ENCODE measurements around the gene ACVRL1. TPM values are rescaled to one million over a fixed set of nuclear protein-coding genes. Genes with fewer than 3 reads are reported as not detected.
"Not testable (repeated sequence)": the region's sequence is repeated elsewhere in the genome, so short reads cannot be mapped to it uniquely, and the experiment has no call there.

The ACVRL1 gene
- total RNA-seq, 2 donors from 2014 or later: not detected

- H3K27me3 Mint-ChIP-seq; ATAC-seq; DNase-seq (ENCODE audit: low spot score); H3K9me3 Mint-ChIP-seq; H3K36me3 Mint-ChIP-seq: not testable (repeated sequence)
- H3K4me1 Mint-ChIP-seq (ENCODE audit: low read depth in 2 of 2): peaks cover 7 to 13% of the 10 kb centered on the region in 2 donors
- peak overlapping the region; percentile 64 for H3K4me3 Mint-ChIP-seq
- peak overlapping the region; percentile 74 to 88 for H3K27ac Mint-ChIP-seq
Measured at GRCh38 chr12:51885294-51886020, 21.8 kb upstream of the ACVRL1 start.

DNA sequence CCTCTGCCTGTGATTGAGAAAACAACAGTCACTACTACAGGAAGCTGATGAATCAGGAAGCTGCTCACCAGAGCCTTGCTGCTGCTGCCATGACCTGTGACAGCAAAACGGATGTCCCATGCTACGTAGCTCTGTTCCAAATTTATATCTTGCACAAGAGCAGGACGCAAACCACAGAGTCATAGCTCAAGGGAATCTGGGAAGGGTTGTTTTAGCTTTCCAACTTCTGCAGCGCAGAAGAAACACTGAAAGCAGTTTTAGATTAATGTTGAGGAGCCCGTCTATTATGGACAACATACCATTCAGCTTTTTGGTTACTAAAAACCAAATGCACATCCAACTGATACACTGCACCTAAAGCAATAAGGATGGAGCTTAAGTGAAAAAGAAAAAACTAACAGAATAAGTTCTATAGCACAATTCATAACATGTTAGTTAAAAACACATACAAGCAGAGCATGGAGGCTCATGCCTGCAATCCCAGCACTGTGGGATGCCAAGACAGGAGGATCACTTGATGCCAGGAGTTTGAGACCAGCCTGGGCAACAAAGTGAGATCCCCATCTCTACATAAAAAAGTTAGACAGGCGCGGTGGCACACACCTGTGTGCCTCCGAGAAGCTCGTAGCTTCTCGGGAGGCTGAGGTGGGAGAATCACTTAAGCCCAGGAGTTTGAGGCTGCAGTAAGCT, 21.1 kb upstream of the ACVRL1 start:
- H3K9me3 Mint-ChIP-seq: no peaks in the 10 kb centered on the region
- peak; percentile 70 for DNase-seq (ENCODE audit: low spot score)
- H3K36me3 Mint-ChIP-seq: no peaks in the 10 kb centered on the region
- H3K27me3 Mint-ChIP-seq: peaks cover 0 to 4% of the 10 kb centered on the region in 2 donors
- H3K27ac Mint-ChIP-seq: peak overlapping the region; percentile 74 to 88
- peaks cover 7 to 13% of the 10 kb centered on the region in 2 donors for H3K4me1 Mint-ChIP-seq (ENCODE audit: low read depth in 2 of 2)
- peak overlapping the region; percentile 64 for H3K4me3 Mint-ChIP-seq
- peak; percentile 90 to 92 for ATAC-seq

GRCh38 chr12:51887476-51888315, 19.6 kb upstream of the ACVRL1 start, which contains the start of gene ANKRD33:
TSS of gene ANKRD33 (plus strand) at chr12:51888103. CDS start at chr12:51888187, 84 bp downstream.
- peak in 1 of 2 donors; percentile 28 for ATAC-seq
- H3K36me3 Mint-ChIP-seq: no peaks in the 10 kb centered on the region
- peaks cover 7 to 13% of the 10 kb centered on the region in 2 donors for H3K4me1 Mint-ChIP-seq (ENCODE audit: low read depth in 2 of 2)
- peaks cover 0 to 3% of the 10 kb centered on the region in 2 donors for H3K27me3 Mint-ChIP-seq
- no peaks in the 10 kb centered on the region for H3K9me3 Mint-ChIP-seq
- H3K27ac Mint-ChIP-seq: no peak within 1 kb of the TSS
- H3K4me3 Mint-ChIP-seq: no peak within 1 kb of the TSS
- DNase-seq (ENCODE audit: low spot score): no peak

GRCh38 chr12:51888316-51889215, 18.7 kb upstream of the ACVRL1 start:
- DNase-seq (ENCODE audit: low spot score): no peak
- ATAC-seq: no peak
- H3K9me3 Mint-ChIP-seq: no peaks in the 10 kb centered on the region
- peaks cover 0 to 7% of the 10 kb centered on the region in 2 donors for H3K27me3 Mint-ChIP-seq
- no peaks in the 10 kb centered on the region for H3K36me3 Mint-ChIP-seq
- no peak overlapping the region for H3K4me3 Mint-ChIP-seq
- no peak overlapping the region for H3K27ac Mint-ChIP-seq
- H3K4me1 Mint-ChIP-seq (ENCODE audit: low read depth in 2 of 2): peaks cover 7 to 13% of the 10 kb centered on the region in 2 donors

DNA sequence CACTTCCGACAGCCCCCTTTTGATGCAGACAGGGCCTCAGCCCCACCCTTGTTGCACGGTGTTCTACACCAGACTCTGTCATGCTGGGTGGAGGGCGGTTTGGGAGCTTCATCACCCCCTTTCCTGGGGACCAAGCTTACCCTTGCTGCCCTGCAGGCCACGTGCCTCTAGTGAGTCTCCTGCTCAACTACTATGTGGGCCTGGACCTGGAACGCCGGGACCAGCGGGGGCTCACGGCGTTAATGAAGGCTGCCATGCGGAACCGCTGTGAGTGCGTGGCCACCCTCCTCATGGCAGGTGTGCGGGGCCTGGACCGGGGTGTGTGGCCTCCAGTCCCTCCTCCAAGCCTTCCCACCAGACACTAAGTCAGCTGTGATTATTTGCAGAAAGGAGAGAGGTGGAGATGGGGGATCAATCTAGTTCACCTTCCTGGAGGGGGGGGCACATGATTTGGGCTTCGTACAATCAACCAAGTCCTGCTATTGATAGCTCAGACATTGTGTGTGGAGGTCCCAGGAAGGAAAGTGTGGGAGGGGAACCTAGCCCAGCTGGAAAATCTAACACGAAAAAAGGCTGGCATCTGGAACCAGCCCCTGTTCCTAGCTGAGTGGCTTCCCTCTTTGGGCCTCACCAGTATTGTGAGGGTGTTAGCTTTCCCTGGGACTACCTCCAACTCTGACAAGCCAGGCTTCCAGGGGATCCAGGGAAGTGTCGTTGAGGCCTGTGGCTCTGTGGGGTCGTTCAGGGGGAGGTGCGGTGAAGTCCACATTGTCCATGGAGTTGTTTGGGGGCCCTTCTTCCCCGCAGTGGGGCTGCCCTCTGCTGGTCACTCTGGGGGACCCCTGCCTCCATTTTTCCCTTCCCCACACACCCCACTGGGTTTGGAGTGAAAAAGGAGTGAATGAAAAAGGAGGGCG, 17.8 kb upstream of the ACVRL1 start:
- peaks cover 0 to 7% of the 10 kb centered on the region in 2 donors for H3K27me3 Mint-ChIP-seq
- DNase-seq (ENCODE audit: low spot score) (no peak), ATAC-seq (no peak)
- H3K36me3 Mint-ChIP-seq: no peaks in the 10 kb centered on the region
- H3K27ac Mint-ChIP-seq: no peak overlapping the region
- H3K4me3 Mint-ChIP-seq: no peak overlapping the region
- H3K4me1 Mint-ChIP-seq (ENCODE audit: low read depth in 2 of 2): peaks cover 7 to 13% of the 10 kb centered on the region in 2 donors
- no peaks in the 10 kb centered on the region for H3K9me3 Mint-ChIP-seq

DNA sequence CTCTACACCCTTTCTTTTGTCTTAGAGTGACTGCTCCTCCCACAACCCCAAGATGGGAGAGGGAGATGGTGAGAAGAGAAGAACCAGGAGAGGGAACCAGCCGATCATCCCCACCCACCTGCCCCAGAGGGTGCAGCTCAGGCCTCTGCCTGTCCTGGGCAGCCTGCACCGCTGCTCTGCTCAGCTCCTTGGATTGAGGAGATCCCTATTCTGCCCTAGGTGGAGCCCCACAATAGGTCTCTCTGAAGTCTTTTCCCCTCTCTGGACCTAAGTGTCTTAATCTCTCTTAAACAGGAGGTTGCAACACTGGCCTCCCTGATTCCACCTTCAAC, 17.2 kb upstream of the ACVRL1 start:
- Mint-ChIP-seq H3K4me1 (ENCODE audit: low read depth in 2 of 2) (peaks cover 7 to 11% of the 10 kb centered on the region in 2 donors), H3K27ac (no peak overlapping the region)
- ATAC-seq: no peak

DNA sequence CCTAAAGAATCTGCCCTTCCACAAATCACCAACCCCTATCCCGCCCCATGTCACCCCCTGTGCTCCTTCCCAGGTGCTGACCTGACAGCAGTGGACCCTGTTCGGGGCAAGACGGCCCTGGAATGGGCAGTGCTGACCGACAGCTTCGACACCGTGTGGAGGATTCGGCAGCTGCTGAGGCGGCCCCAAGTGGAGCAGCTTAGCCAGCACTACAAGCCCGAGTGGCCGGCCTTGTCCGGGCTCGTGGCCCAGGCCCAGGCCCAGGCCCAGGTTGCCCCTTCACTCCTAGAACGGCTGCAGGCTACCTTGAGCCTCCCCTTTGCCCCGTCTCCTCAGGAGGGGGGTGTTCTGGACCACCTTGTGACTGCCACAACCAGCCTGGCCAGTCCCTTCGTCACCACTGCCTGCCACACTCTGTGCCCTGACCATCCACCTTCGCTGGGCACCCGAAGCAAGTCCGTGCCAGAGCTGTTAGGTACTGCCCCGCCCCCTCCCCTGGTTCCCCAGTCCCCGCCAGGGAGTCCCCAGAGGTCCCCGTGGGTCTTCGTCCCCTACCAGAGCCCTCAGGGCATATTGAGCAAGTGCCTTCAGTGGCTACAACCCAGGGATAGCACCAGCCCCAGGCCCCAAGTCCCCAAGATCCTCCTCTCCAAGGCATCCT, 16.7 kb upstream of the ACVRL1 start:
- H3K27ac Mint-ChIP-seq: no peak overlapping the region
- no peaks in the 10 kb centered on the region for H3K36me3 Mint-ChIP-seq
- DNase-seq (ENCODE audit: low spot score) (no peak), ATAC-seq (no peak)
- H3K4me3 Mint-ChIP-seq: no peak overlapping the region
- H3K9me3 Mint-ChIP-seq: no peaks in the 10 kb centered on the region
- peaks cover 7% of the 10 kb centered on the region in 2 donors for H3K4me1 Mint-ChIP-seq (ENCODE audit: low read depth in 2 of 2)
- peaks cover 0 to 7% of the 10 kb centered on the region in 2 donors for H3K27me3 Mint-ChIP-seq

More for the DNA sequence above, 17.2 kb upstream of the ACVRL1 start:
- no peak for DNase-seq (ENCODE audit: low spot score)
- Mint-ChIP-seq H3K36me3 (no peaks in the 10 kb centered on the region), H3K4me3 (no peak overlapping the region), H3K27me3 (peaks cover 0 to 7% of the 10 kb centered on the region in 2 donors), H3K9me3 (no peaks in the 10 kb centered on the region)

DNA sequence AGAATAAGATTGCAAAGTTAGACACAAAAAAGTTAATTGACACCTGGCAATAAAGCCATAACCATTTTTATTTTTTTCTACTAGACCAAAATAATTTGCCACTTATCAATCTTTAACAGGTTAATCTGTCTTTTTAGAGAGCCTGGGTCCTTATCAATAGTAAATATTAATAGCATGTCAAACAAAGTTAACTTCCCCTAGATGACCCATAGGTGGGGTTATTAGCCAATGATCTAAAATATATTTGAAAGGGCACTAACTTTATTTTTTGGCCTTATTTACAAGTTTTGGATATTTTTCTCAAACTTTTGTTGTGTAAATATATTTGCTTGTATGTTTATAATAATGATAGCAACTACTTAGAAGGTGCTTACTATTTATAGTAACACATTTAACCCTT, 15.5 kb upstream of the ACVRL1 start:
- Mint-ChIP-seq H3K4me3 (no peak overlapping the region), H3K9me3 (no peaks in the 10 kb centered on the region), H3K4me1 (ENCODE audit: low read depth in 2 of 2) (no peaks in the 10 kb centered on the region), H3K27me3 (peaks cover 0 to 7% of the 10 kb centered on the region in 2 donors), H3K27ac (no peak overlapping the region), H3K36me3 (no peaks in the 10 kb centered on the region)
- ATAC-seq (no peak), DNase-seq (ENCODE audit: low spot score) (no peak)

DNA sequence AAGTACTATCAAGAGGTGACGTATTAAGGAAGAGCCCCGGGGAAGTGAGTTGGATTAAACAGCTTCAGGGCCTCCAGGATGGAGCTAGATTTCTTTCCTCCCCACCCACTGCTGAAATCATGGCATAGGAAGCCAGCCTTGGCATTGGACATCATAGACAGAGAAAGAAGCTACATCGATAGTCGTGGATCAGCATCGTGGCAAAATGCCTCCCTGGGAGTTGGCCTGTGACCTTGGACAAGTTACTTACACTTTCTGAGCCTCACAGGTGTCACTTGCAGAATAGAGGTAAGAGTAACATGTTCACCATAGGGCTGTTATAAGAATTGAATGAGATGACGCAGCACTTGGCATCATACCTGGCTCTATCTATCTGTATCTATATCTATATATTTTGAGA, 13.5 kb upstream of the ACVRL1 start:
- H3K27ac Mint-ChIP-seq: no peak overlapping the region
- H3K4me1 Mint-ChIP-seq (ENCODE audit: low read depth in 2 of 2): peaks cover 0 to 3% of the 10 kb centered on the region in 2 donors
- H3K4me3 Mint-ChIP-seq: no peak overlapping the region
- no peaks in the 10 kb centered on the region for H3K36me3 Mint-ChIP-seq
- ATAC-seq (no peak), DNase-seq (ENCODE audit: low spot score) (no peak)
- peaks cover 3 to 7% of the 10 kb centered on the region in 2 donors for H3K27me3 Mint-ChIP-seq
- no peaks in the 10 kb centered on the region for H3K9me3 Mint-ChIP-seq

GRCh38 chr12:51895378-51896135, 11.7 kb upstream of the ACVRL1 start:
- Mint-ChIP-seq H3K9me3 (no peaks in the 10 kb centered on the region), H3K27ac (no peak overlapping the region), H3K27me3 (peaks cover 3 to 7% of the 10 kb centered on the region in 2 donors), H3K4me3 (no peak overlapping the region), H3K36me3 (no peaks in the 10 kb centered on the region), H3K4me1 (ENCODE audit: low read depth in 2 of 2) (peaks cover 0 to 3% of the 10 kb centered on the region in 2 donors)
- ATAC-seq (peak; percentile 28 to 31), DNase-seq (ENCODE audit: low spot score) (peak; percentile 28)

- DNase-seq (ENCODE audit: low spot score): no peak
Measured at GRCh38 chr12:51896236-51896635, 11.1 kb upstream of the ACVRL1 start.

More at GRCh38 chr12:51896236-51896635, 11.1 kb upstream of the ACVRL1 start:
- peaks cover 0 to 3% of the 10 kb centered on the region in 2 donors for H3K4me1 Mint-ChIP-seq (ENCODE audit: low read depth in 2 of 2)
- H3K27ac Mint-ChIP-seq: no peak overlapping the region
- H3K27me3 Mint-ChIP-seq: peaks cover 3 to 7% of the 10 kb centered on the region in 2 donors
- H3K36me3 Mint-ChIP-seq: no peaks in the 10 kb centered on the region
- H3K9me3 Mint-ChIP-seq: no peaks in the 10 kb centered on the region
- H3K4me3 Mint-ChIP-seq: no peak overlapping the region
- ATAC-seq: peak; percentile 35 to 41
